Heart left ventricle (tissue), 13 donors: Measurements from ENCODE around the gene LITAF.

Source experiments
- CTCF ChIP-seq, 12 donors: fragments of 200-600 bp; sonication (generic) in 4 of 12; IDR thresholded peaks; one replicate each; pipeline versions ENCODE4 v1.5.0 to v1.8.0; 2018 to 2022; ENCODE audit warnings: antibody characterized with exemption in 12 of 12, mild to moderate bottlenecking in 5 of 12
- POLR2A ChIP-seq, 2 donors: fragments of 450-650 bp; IDR thresholded peaks; one replicate each; pipeline ENCODE4 v1.6.1; 2017; ENCODE audit warnings: antibody characterized with exemption in 2 of 2, mild to moderate bottlenecking in 2 of 2, moderate library complexity in 2 of 2
- donor health status: ischemic (EF 13 %, LVEDD 7.1; RV severe dilation, severe dysfunction).
- donor health status: DM: no; HTN: yes; CAD: no.
- donor health status: DM: no; HTN: no; CAD: no.
- donor health status: ischemic (EF 25% LVEDD 6.9; RV normal size, moderate dysfunction).
- donor health status: ischemic (EF 25% LVEDD 5.7; RV mildly dilated, moderate dysfunction).
- donor health status: ischemic (EF 35%, LVEDD 5.7; RV mildly dilated, moderate dysfunction).
- donor health status: nonischemic (EF 11% LVEDD 7.7; RV severe dilation, severe dysfunction).
- donor health status: DM: yes; HTN: yes; CAD: no.
- donor health status: PGD.
- donor health status: ischemic (EF 29% LVEDD 5.4; RV normal size, mild dysfunction).
- donor health status: nonischemic (EF 23%, LVEDD 6.1; RV moderate dilation, normal function).

DNA sequence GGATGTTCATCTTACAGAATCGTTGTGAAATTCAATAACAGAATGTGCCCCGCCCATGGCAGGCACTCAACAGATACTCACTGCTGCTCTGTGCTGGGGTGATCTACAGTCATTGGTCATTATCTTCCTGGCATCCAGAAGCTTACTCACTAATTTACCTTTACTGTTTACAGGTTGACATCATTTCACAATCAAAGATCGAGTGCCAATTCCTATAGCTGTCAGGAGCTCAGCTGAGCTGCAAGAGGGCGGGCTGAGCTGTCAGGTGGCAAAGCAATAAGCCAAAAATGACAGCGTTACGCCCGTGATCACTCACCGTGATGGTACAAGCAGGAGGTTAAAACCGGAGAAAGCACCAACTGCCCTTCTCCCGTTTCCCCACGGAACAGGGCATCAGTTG lies 51.2 kb downstream of the LITAF start:
- TF ChIP-seq POLR2A (IDR thresholded peaks at IDR 0.05), result no peak
- no peak for TF ChIP-seq CTCF (IDR thresholded peaks at IDR 0.05)
